ENCODE measurements around the gene MRTFB.

DNA sequence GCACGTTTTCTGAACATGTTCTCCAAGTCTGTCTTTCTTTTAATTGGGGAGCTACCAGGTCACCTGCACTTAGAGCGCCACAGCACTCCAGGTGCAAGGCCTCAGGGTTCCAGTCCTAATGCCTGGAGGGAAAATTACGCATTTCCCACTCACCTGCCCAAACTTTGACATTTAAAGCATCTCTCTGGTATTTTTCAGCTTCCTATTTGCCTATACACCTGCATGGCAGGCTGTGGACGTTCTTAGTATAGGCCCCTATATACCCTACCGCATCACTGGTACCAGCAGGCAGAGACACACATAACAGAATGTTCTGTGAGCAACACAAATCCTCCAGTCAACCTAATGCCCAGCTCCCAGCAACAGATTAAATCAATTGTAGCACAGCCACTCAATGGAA, 213.3 kb downstream of the MRTFB start:
- TF ChIP-seq, protein P1, sequence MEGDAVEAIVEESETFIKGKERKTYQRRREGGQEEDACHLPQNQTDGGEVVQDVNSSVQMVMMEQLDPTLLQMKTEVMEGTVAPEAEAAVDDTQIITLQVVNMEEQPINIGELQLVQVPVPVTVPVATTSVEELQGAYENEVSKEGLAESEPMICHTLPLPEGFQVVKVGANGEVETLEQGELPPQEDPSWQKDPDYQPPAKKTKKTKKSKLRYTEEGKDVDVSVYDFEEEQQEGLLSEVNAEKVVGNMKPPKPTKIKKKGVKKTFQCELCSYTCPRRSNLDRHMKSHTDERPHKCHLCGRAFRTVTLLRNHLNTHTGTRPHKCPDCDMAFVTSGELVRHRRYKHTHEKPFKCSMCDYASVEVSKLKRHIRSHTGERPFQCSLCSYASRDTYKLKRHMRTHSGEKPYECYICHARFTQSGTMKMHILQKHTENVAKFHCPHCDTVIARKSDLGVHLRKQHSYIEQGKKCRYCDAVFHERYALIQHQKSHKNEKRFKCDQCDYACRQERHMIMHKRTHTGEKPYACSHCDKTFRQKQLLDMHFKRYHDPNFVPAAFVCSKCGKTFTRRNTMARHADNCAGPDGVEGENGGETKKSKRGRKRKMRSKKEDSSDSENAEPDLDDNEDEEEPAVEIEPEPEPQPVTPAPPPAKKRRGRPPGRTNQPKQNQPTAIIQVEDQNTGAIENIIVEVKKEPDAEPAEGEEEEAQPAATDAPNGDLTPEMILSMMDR (IDR thresholded peaks at IDR 0.05), result no peak
- TF ChIP-seq POLR2A (IDR thresholded peaks at IDR 0.05), result no peak

All from stomach (tissue), 4 donors.